CD4-positive, alpha-beta memory T cell (primary cell): ENCODE data around the gene MMP23B. TPM values are rescaled to one million over a fixed set of nuclear protein-coding genes. Genes with fewer than 3 reads are reported as not detected.
"Not testable (repeated sequence)": the region's sequence is repeated elsewhere in the genome, so short reads cannot be mapped to it uniquely, and the experiment has no call there.

Source experiments
- CTCF ChIA-PET: fragments of 350-600 bp; sonication (Branson Sonifier 250); formaldehyde crosslinking; loops from one replicate; lab custom pipeline; 2021; ENCODE audit warnings: inconsistent platforms; ENCODE audit not compliant: partially characterized antibody; lab: Charles Lee
- POLR2A ChIA-PET: fragments of 350-600 bp; sonication (Branson Sonifier 250); formaldehyde crosslinking; loops from one replicate; lab custom pipeline; 2021; ENCODE audit not compliant: partially characterized antibody; lab: Charles Lee
- DNase-seq, 5 donors: peaks; one replicate each; pipeline versions ENCODE4 v3.0.0 to v3.0.0-alpha.2; 2020 to 2022; ENCODE audit warnings: mixed read lengths in 1 of 5
- H3K27ac ChIP-seq: one replicate; pipeline ENCODE4 v1.7.0; 2013; ENCODE audit warnings: low read depth, low read length
- H3K27me3 ChIP-seq: 2 replicates; pipeline ENCODE4 v1.7.0; 2013; ENCODE audit warnings: mild to moderate bottlenecking, low read length, moderate library complexity; ENCODE audit not compliant: insufficient read depth
- H3K36me3 ChIP-seq: 2 replicates; pipeline ENCODE4 v1.7.0; 2013; ENCODE audit warnings: mild to moderate bottlenecking, low read length, moderate library complexity; ENCODE audit not compliant: insufficient read depth
- H3K4me1 ChIP-seq: 2 replicates; pipeline ENCODE4 v1.7.0; 2013; ENCODE audit warnings: mild to moderate bottlenecking, low read length, moderate library complexity; ENCODE audit not compliant: insufficient read depth
- H3K4me3 ChIP-seq, 2 donors: one replicate each; pipeline ENCODE4 v1.7.0; 2013; ENCODE audit warnings: low read length in 2 of 2, mild to moderate bottlenecking in 1 of 2
- H3K9me3 ChIP-seq, 2 donors: one replicate each; pipeline ENCODE4 v1.7.0; 2013; ENCODE audit warnings: low read length in 2 of 2, control low read depth in 1 of 2; ENCODE audit not compliant: control insufficient read depth in 1 of 2
- H3K27ac Mint-ChIP-seq, 7 donors: one replicate each; pipeline ENCODE4 v1.8.0; 2020 to 2021; ENCODE audit warnings: mixed read lengths in 7 of 7, mild to moderate bottlenecking in 6 of 7, inconsistent platforms in 3 of 7, moderate library complexity in 3 of 7
- H3K27me3 Mint-ChIP-seq, 2 donors: one replicate each; pipeline ENCODE4 v1.8.0; 2020 to 2021; ENCODE audit warnings: mixed read lengths in 2 of 2
- H3K36me3 Mint-ChIP-seq, 2 donors: one replicate each; pipeline ENCODE4 v1.8.0; 2020 to 2021; ENCODE audit warnings: mixed read lengths in 2 of 2, inconsistent platforms in 1 of 2, mild to moderate bottlenecking in 1 of 2
- H3K4me1 Mint-ChIP-seq, 4 donors: one replicate each; pipeline ENCODE4 v1.8.0; 2020 to 2021; ENCODE audit warnings: mixed read lengths in 4 of 4, mild to moderate bottlenecking in 1 of 4
- H3K4me3 Mint-ChIP-seq, 8 donors: one replicate each; pipeline ENCODE4 v1.8.0; 2020 to 2021; ENCODE audit warnings: mixed read lengths in 8 of 8, mild to moderate bottlenecking in 7 of 8, moderate library complexity in 6 of 8, inconsistent platforms in 3 of 8
- H3K9me3 Mint-ChIP-seq, 8 donors: one replicate each; pipeline ENCODE4 v1.8.0; 2020 to 2021; ENCODE audit warnings: mixed read lengths in 8 of 8, mild to moderate bottlenecking in 5 of 8, inconsistent platforms in 3 of 8, moderate library complexity in 1 of 8
- intact Hi-C: fragments of 100-400 bp; cut with micrococcal nuclease; formaldehyde crosslinking; loops from one replicate; pipeline ENCODE4 v1.15.1; 2023
- polyA plus RNA-seq, 2 donors: library from polyadenylated mRNA; unstranded; fragments of 300-500 nt; fragmentation: Illumina TruSeq; gene quantifications; one replicate each; pipeline ENCODE4 v1.2.3, GENCODE V29; 2021
- total RNA-seq, 2 experiments: library from RNA; stranded (reverse); gene quantifications; one replicate each; pipeline ENCODE4 v1.2.3, GENCODE V29; 2021

MMP23B gene
- total and polyA plus RNA-seq, 4 experiments from 2014 or later, result 0.53 to 3.7 (median 3.5) TPM; not detected in 1

- intact Hi-C loops, H3K9me3 Mint-ChIP-seq, H3K27me3 Mint-ChIP-seq, H3K27me3 ChIP-seq, H3K4me3 ChIP-seq, H3K9me3 ChIP-seq, H3K4me1 Mint-ChIP-seq, DNase-seq, CTCF ChIA-PET: not testable (repeated sequence)
- Histone ChIP-seq H3K4me1 (peaks cover 11% of the 10 kb centered on the region), H3K36me3 (peaks cover 15% of the 10 kb centered on the region), H3K27ac (peak overlapping the region; percentile 6)
- Mint-ChIP-seq H3K27ac (peak overlapping the region in 6 of 7 donors; percentile 35 to 94 (median 66)), H3K4me3 (peak overlapping the region in 3 of 8 donors; percentile 44 to 58 (median 54)), H3K36me3 (peaks cover 8 to 21% of the 10 kb centered on the region in 2 donors)
- POLR2A ChIA-PET, result interaction anchor here (0.9 kb wide), 1 partner anchor 66 kb away, joined by 3 read pairs; no protein-coding TSS in a partner anchor
These were observed 31.0 kb downstream of the MMP23B start for GRCh38 chr1:1662830-1663560.

GRCh38 chr1:1664318-1664717 lies 32.3 kb downstream of the MMP23B start:
- intact Hi-C loops, H3K27me3 Mint-ChIP-seq, H3K9me3 Mint-ChIP-seq, H3K4me3 ChIP-seq, DNase-seq, H3K27me3 ChIP-seq, H3K4me3 Mint-ChIP-seq, H3K27ac Mint-ChIP-seq, H3K27ac ChIP-seq, POLR2A ChIA-PET, H3K4me1 Mint-ChIP-seq, H3K9me3 ChIP-seq: not testable (repeated sequence)
- Histone ChIP-seq H3K36me3 (peaks cover 15% of the 10 kb centered on the region), H3K4me1 (peaks cover 11% of the 10 kb centered on the region)
- CTCF ChIA-PET, result interaction anchor here (1.5 kb wide), 1 partner anchor 10 kb away, joined by 6 read pairs; no protein-coding TSS in a partner anchor
- H3K36me3 Mint-ChIP-seq, result peaks cover 8 to 15% of the 10 kb centered on the region in 2 donors

GRCh38 chr1:1664941-1665814 lies 33.2 kb downstream of the MMP23B start:
- H3K4me3 Mint-ChIP-seq, result no peak overlapping the region
- H3K9me3 ChIP-seq, result no peaks in the 10 kb centered on the region
- no peak overlapping the region for H3K27ac Mint-ChIP-seq
- no peak overlapping the region for H3K27ac ChIP-seq
- H3K4me1 Mint-ChIP-seq, result no peaks in the 10 kb centered on the region
- POLR2A ChIA-PET, result interaction anchor here (0.9 to 1.9 kb wide), 4 partner anchors 12 to 64 kb away, joined by 3 to 11 read pairs (median 6); no protein-coding TSS in a partner anchor
- peaks cover 15 to 23% of the 10 kb centered on the region in 2 donors for H3K36me3 Mint-ChIP-seq
- CTCF ChIA-PET, result interaction anchor here (0.7 to 1.5 kb wide), 4 partner anchors 11 to 64 kb away, joined by 3 to 6 read pairs (median 5); no protein-coding TSS in a partner anchor
- H3K4me3 ChIP-seq, result no peak overlapping the region
- peaks cover 11% of the 10 kb centered on the region for H3K4me1 ChIP-seq
- no peaks in the 10 kb centered on the region for H3K27me3 Mint-ChIP-seq
- H3K9me3 Mint-ChIP-seq, result no peaks in the 10 kb centered on the region
- DNase-seq, result no peak
- intact Hi-C loops, result no loop called here
- no peaks in the 10 kb centered on the region for H3K27me3 ChIP-seq
- H3K36me3 ChIP-seq, result peaks cover 18% of the 10 kb centered on the region

GRCh38 chr1:1665815-1666251 lies 33.9 kb downstream of the MMP23B start:
- H3K36me3 ChIP-seq, result peaks cover 18% of the 10 kb centered on the region
- H3K27me3 ChIP-seq, result no peaks in the 10 kb centered on the region
- peaks cover 15 to 23% of the 10 kb centered on the region in 2 donors for H3K36me3 Mint-ChIP-seq
- no peak overlapping the region for H3K27ac Mint-ChIP-seq
- no peak overlapping the region for H3K27ac ChIP-seq
- intact Hi-C loops, result no loop called here
- no peak overlapping the region for H3K4me3 ChIP-seq
- ChIA-PET CTCF (interaction anchor here (0.7 to 1.5 kb wide), 4 partner anchors 12 to 63 kb away, joined by 3 to 6 read pairs (median 5); no protein-coding TSS in a partner anchor), POLR2A (interaction anchor here (0.9 to 1.9 kb wide), 4 partner anchors 12 to 63 kb away, joined by 3 to 11 read pairs (median 6); no protein-coding TSS in a partner anchor)
- H3K4me1 ChIP-seq, result peaks cover 11% of the 10 kb centered on the region
- H3K27me3 Mint-ChIP-seq, result no peaks in the 10 kb centered on the region
- no peaks in the 10 kb centered on the region for H3K9me3 ChIP-seq
- H3K9me3 Mint-ChIP-seq, result no peaks in the 10 kb centered on the region
- DNase-seq, result no peak
- H3K4me1 Mint-ChIP-seq, result no peaks in the 10 kb centered on the region
- H3K4me3 Mint-ChIP-seq, result no peak overlapping the region

DNA sequence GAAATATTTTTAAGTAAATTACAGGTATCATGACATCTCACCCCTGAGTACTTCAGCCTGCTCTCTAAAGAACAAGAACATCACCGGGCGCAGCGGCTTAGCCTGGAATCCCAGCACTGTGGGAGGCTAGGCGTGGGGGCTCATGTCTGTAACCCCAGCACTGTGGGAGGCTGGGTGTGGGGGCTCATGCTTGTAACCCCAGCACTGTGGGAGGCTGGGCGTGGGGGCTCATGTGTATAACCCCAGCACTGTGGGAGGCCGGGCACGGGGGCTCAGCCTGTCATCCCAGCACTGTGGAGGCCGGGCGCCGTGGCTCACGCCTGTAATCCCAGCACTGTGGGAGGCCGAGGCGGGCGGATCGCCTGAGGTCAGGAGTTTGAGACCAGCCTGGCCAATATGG lies 34.6 kb downstream of the MMP23B start:
- peaks cover 19 to 25% of the 10 kb centered on the region in 2 donors for H3K36me3 Mint-ChIP-seq
- no peaks in the 10 kb centered on the region for H3K9me3 ChIP-seq
- H3K4me1 Mint-ChIP-seq, result no peaks in the 10 kb centered on the region
- H3K4me3 ChIP-seq, result no peak overlapping the region
- H3K27me3 Mint-ChIP-seq, result no peaks in the 10 kb centered on the region
- H3K9me3 Mint-ChIP-seq, result no peaks in the 10 kb centered on the region
- H3K27ac ChIP-seq, result no peak overlapping the region
- H3K4me3 Mint-ChIP-seq, result no peak overlapping the region
- H3K27me3 ChIP-seq, result no peaks in the 10 kb centered on the region
- intact Hi-C loops, result no loop called here
- peak overlapping the region in 3 of 7 donors; percentile 22 to 62 (median 48) for H3K27ac Mint-ChIP-seq
- no peak for DNase-seq
- H3K36me3 ChIP-seq, result peaks cover 21% of the 10 kb centered on the region
- POLR2A ChIA-PET, result interaction anchor here (1.7 to 1.9 kb wide), 2 partner anchors 36 to 62 kb away, joined by 4 to 11 read pairs; no protein-coding TSS in a partner anchor
- CTCF ChIA-PET, result interaction anchor here (1.0 to 1.4 kb wide), 2 partner anchors 14 to 62 kb away, joined by 5 read pairs; no protein-coding TSS in a partner anchor
- peaks cover 11% of the 10 kb centered on the region for H3K4me1 ChIP-seq

- Mint-ChIP-seq H3K4me1 (no peaks in the 10 kb centered on the region), H3K4me3 (no peak overlapping the region), H3K9me3 (no peaks in the 10 kb centered on the region), H3K36me3 (peaks cover 20 to 27% of the 10 kb centered on the region in 2 donors), H3K27me3 (no peaks in the 10 kb centered on the region), H3K27ac (peak overlapping the region in 2 of 7 donors; percentile 42 to 62)
- ChIA-PET POLR2A (interaction anchor here (1.5 to 1.6 kb wide), 2 partner anchors 9 to 59 kb away, joined by 6 to 7 read pairs; no protein-coding TSS in a partner anchor), CTCF (interaction anchor here (0.9 kb wide), 1 partner anchor 55 kb away, joined by 3 read pairs; the partner anchor contains the start of gene CDK11A)
- Histone ChIP-seq H3K27ac (no peak overlapping the region), H3K36me3 (peaks cover 24% of the 10 kb centered on the region), H3K4me3 (no peak overlapping the region), H3K27me3 (no peaks in the 10 kb centered on the region), H3K9me3 (no peaks in the 10 kb centered on the region), H3K4me1 (peaks cover 3% of the 10 kb centered on the region)
- DNase-seq, result no peak
- intact Hi-C loops, result no loop called here
These were observed 37.8 kb downstream of the MMP23B start for GRCh38 chr1:1669468-1670440.
